ENCODE data around the gene SHISAL1.

The SHISAL1 gene

GRCh38 chr22:44341431-44342346 lies 28.9 kb upstream of the SHISAL1 start:
- no peak for DNase-seq

DNA sequence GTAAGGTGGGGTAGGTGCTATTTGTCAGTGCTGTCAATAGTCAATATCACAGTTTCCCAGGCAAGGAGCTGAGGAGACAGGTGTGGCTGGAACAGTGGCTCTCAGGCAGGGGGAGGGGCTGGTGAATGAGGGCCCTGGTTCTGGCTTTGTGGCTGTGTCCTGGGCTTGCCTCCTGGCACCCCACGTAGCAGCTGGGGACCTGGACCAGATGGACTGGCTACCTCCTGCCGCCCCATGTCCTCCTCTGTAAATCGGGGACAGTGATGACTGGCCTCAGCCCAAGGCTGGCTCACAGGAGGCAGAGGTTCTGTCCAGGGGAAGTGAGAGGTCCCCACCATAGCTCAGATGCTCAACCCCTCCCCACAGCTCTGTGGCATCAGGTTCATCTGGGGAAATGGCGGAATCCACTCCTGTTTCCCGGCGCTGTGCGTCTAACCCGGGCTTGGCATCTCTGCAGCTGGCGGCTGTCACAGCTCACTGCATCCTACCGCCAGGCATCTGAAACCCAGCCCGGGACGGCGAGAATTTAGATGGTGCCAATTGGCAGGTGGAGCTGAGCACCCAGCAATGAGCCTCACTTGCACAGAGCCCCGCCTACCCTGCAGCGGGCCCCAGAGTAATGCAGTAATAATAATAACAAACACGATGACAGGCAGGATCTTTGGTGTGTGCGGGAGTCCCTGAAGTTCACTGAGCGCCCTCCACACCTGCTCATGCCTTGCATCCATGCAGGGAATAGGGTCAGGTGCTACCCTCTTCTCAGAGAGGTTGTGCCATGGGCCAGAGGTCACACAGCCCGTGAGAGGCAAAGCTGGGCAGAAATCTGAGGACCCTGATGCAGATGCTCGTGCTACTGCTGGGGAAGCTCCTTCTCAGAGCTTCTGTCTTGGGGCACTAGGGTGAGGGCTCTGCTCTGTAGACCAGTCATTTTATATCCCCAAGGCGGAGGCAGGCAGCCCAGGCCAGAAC lies 27.8 kb upstream of the SHISAL1 start:
- DNase-seq = peak; percentile 8

DNA sequence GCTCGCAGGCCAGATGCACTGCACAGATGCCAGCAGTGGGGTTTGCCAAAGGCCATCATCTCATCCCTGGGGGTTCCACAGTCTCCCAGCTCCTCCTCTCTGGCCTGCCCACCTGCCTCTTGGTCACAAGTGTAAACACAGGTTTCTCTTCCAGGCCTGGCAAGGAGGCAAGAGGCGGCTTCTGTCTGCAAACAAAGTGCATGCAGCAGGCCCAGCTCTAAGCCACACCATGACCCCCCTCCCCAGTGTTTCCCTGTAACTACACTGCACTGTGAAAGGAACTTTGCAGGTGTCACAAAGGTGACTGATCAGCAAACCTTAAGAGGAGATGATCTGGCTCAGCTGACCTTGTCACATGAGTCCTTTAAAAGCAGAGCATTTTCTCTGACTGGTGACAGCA lies 26.2 kb upstream of the SHISAL1 start:
- peak; percentile 17 for DNase-seq

GRCh38 chr22:44338177-44338810 lies 25.5 kb upstream of the SHISAL1 start:
- no peak for DNase-seq

- DNase-seq = no peak
Observed at GRCh38 chr22:44337678-44338004, 24.9 kb upstream of the SHISAL1 start.

- no peak for DNase-seq
Observed at GRCh38 chr22:44336962-44337677, 24.4 kb upstream of the SHISAL1 start.

GRCh38 chr22:44335903-44336803 lies 23.4 kb upstream of the SHISAL1 start:
- no peak for DNase-seq

GRCh38 chr22:44335066-44335839 lies 22.5 kb upstream of the SHISAL1 start:
- DNase-seq = no peak

GRCh38 chr22:44333847-44334635 lies 21.3 kb upstream of the SHISAL1 start:
- no peak for DNase-seq

DNA sequence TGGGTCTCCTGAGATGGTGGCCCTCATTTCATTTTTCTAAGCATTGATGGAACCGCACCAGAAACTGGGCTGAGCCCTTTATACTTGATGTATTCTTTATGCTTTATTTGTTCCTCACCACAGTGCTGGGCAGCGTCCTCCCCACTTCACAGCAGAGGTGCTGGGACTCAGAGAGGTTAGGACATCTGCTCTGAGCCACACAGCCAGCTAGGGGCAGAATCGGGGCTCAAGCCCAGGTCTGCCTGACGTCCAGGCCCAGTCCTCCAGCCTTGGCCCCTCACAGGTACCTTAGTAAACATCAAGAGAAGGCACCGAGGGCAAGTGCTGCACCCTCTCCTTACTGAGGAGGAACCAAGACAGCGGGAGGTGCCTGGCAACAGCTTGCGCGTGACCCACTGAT lies 20.2 kb upstream of the SHISAL1 start:
- no peak for DNase-seq

DNA sequence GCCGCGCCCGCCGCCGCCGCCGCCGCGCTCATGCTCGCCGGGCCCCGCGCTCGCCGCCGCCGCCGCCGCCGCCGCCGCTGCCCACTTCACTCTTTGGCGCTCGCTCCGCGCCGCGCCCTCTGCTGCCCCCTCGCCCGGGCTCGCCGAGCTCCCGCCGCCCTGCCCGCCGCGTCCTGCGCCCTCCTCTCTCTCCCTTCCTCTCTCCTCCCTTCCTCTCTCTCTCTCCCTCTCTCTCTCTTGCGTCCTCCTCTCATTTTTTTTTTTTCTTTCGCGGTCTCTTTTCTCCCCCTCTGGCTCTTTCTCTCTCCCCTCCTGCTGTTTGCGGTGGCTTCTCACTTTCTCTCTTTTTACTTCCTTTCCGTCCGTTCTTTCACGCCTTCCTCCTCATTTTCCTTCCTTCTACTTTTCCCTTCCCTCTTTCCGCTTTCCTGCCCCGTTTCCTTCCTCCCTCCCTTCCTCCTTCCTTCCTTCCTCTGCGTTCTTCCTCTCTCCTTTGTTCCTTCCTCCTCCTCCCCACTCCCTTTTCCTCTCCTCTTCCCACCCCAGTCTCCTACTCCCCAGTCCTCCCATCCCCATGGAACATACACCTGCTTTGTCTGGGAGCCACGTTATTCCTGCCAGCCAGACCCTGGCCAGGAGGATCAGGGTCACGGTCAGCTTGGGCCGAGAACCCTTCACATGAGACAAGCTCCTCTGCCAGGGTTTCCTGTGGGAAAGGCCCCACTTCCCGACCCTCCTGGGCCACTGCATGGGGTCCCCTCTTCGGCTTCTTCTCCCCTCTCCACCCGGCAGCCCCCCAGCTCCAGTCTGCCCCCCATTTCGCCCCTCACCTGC lies 19.3 kb upstream of the SHISAL1 start:
- DNase-seq = peak; percentile 4

GRCh38 chr22:44330744-44331660 lies 18.3 kb upstream of the SHISAL1 start:
- no peak for DNase-seq

- DNase-seq = no peak
Observed at GRCh38 chr22:44330188-44330743, 17.5 kb upstream of the SHISAL1 start.

- no peak for DNase-seq
Observed at GRCh38 chr22:44329179-44329796, 16.5 kb upstream of the SHISAL1 start.

DNA sequence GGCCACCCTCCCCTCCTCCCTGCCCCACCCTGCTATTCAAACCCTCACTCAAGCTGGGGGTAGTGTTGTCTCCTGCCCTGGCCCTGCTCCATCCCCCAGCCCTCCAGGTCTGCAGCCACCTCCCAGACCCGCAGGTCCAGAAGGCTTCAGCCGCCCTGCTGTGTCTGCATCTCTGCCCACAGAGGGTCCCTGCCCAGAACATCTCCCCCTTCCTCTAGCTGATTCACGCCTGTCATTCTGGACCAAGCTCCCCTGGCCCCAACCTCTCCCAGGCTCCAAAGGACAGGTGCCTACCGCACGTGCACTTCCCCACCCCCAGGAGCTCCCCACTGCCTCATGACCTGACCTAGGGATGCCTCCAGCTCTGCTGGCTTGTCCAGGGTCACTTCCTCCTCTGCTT lies 16.0 kb upstream of the SHISAL1 start:
- DNase-seq = no peak

GRCh38 chr22:44328326-44328725 lies 15.6 kb upstream of the SHISAL1 start:
- no peak for DNase-seq

DNA sequence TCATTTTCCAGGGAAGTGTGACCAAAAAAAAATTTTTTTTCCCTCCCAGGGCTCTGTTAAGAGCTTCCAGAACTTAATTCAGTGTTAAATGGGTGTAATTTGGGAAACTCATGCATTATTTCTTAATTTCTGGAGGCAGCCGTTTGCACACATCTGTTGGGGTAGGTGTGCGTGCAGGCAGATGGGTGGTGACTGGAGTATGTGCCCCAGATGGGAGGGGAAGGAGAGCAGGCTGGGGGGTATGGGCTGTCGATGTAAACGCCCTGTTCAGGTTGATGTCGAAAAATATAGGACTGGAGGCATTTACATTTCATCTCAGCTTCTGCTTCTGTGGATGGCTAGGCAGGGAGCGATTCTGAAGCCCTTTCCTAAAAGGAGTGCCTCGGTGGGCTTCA lies 13.7 kb upstream of the SHISAL1 start:
- no peak for DNase-seq
